ENCODE results near the gene MGRN1.

The MGRN1 gene

DNA sequence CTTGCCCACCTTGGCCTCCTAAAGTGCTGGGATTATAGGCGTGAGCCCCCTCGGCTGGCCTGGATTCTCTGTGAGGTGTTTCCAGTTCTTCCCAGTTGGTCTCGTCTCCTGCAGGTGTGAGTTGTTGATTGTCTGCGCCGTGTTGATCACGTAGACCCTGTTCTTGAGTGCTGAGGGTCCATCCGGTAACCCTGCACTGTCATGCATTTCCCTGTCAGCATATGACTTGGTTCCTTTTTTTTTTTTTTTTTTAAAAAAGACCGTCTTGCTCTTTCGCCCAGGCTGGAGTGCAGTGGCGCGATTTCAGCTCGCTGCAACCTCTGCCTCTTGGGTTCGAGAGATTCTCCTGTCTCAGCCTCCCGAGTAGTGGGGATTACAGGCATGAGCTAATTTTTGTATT lies 17.3 kb downstream of the MGRN1 start:
- H3K4me3 ChIP-seq (ENCODE audit: low read depth, low read length), result no peak overlapping the region
- peaks cover 4% of the 10 kb centered on the region; the same call in 1 of the 2 replicates for H3K36me3 ChIP-seq
- H3K4me1 ChIP-seq, result no peaks in the 10 kb centered on the region
- H3K9me3 ChIP-seq, result no peaks in the 10 kb centered on the region
- no peaks in the 10 kb centered on the region for H3K27me3 ChIP-seq
- DNase-seq, result no peak
- TF ChIP-seq, protein P1, sequence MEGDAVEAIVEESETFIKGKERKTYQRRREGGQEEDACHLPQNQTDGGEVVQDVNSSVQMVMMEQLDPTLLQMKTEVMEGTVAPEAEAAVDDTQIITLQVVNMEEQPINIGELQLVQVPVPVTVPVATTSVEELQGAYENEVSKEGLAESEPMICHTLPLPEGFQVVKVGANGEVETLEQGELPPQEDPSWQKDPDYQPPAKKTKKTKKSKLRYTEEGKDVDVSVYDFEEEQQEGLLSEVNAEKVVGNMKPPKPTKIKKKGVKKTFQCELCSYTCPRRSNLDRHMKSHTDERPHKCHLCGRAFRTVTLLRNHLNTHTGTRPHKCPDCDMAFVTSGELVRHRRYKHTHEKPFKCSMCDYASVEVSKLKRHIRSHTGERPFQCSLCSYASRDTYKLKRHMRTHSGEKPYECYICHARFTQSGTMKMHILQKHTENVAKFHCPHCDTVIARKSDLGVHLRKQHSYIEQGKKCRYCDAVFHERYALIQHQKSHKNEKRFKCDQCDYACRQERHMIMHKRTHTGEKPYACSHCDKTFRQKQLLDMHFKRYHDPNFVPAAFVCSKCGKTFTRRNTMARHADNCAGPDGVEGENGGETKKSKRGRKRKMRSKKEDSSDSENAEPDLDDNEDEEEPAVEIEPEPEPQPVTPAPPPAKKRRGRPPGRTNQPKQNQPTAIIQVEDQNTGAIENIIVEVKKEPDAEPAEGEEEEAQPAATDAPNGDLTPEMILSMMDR (IDR thresholded peaks at IDR 0.05; ENCODE audit: low read depth, low read length), result no peak

DNA sequence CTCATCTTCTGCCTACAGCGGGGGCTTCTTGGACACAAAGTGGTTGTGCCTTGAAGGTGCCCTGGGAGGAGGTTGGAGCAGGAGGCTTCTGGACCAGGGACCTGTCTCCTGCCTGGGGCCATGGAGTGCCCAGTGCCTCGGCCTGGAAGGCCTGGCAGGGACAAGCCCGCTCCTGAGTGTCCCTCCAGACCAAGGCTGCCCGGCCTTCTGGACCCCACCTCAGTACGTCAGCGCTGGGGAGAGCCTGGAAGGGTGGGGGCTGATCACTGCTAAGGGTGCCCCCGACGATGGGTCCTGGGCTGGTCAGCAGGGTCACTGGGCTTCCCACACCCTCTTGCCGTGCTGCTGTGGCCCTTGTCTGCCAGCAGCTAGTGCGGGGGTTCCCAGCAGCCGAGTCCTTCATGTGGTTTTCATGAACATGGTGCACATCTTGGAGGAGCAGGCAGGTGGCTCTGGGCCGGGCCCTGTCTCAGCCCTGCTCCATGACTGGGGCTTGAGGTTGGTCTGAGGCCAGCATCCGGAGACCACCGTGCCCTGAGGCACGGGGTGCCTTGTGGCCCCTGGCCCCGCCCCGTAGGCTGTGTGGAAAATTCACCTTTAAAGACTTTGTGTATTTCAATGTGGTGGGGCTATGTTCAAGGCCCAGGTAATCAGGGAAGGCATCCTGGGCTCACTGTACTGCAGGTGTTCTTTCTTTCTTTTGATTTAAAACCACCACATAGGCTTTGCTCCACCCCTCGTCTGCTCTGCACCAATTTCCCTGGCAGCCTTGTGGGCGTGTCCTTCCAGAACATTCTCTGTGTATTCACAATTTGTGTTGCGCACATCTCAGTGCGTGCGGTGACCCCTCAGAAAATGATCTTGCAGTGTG lies 22.4 kb downstream of the MGRN1 start:
- Histone ChIP-seq H3K4me3 (ENCODE audit: low read depth, low read length) (no peak overlapping the region), H3K4me1 (no peaks in the 10 kb centered on the region), H3K36me3 (peaks cover 11% of the 10 kb centered on the region), H3K27me3 (no peaks in the 10 kb centered on the region), H3K9me3 (no peaks in the 10 kb centered on the region)
- TF ChIP-seq, protein P1 (IDR thresholded peaks at IDR 0.05; ENCODE audit: low read depth, low read length), result no peak
- no peak for DNase-seq

DNA sequence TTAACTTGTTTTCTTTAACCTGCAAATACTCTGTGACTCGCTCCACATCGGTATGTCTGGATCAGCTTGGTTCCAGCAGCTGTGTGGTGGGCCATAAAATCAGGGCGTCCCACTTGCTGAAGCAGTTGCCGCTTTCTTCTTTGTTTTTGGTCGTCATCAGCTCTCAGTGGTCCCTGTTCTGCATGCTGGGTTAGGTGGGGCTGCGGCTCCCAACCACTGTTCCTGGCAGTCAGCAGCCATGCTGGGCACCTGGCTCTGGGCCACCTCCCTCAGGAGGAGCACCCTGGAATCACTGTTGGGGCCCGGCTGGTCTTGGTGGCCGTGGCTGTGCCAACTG lies 23.0 kb downstream of the MGRN1 start:
- Histone ChIP-seq H3K36me3 (peaks cover 17% of the 10 kb centered on the region), H3K9me3 (no peaks in the 10 kb centered on the region), H3K27me3 (no peaks in the 10 kb centered on the region), H3K4me3 (ENCODE audit: low read depth, low read length) (no peak overlapping the region), H3K4me1 (no peaks in the 10 kb centered on the region)
- TF ChIP-seq, protein P1 (IDR thresholded peaks at IDR 0.05; ENCODE audit: low read depth, low read length), result no peak
- no peak for DNase-seq

DNA sequence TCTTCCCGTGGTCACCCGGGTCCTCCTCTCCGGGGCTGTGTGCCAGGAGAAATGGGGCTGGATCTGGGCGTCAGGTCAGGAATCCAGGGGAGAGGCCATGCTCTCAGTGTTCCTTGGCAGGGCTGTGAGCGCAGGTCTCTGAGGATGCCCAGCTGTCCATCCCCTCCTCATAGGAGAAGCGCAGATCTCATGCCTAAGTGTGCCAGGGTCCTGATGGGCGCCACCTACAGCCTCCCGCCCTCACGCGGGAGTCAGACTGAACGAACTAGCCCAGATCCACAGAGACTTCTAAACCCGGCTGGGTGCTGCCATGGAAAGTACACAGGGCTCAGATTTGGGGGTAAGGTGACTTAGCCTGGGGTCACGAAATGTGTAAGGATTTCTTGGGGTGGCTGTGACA lies 24.3 kb downstream of the MGRN1 start:
- no peak for DNase-seq
- TF ChIP-seq, protein P1 (IDR thresholded peaks at IDR 0.05; ENCODE audit: low read depth, low read length), result no peak
- no peaks in the 10 kb centered on the region for H3K9me3 ChIP-seq
- no peaks in the 10 kb centered on the region for H3K27me3 ChIP-seq
- H3K4me1 ChIP-seq, result no peaks in the 10 kb centered on the region
- H3K36me3 ChIP-seq, result peaks cover 17% of the 10 kb centered on the region
- H3K4me3 ChIP-seq (ENCODE audit: low read depth, low read length), result no peak overlapping the region

DNA sequence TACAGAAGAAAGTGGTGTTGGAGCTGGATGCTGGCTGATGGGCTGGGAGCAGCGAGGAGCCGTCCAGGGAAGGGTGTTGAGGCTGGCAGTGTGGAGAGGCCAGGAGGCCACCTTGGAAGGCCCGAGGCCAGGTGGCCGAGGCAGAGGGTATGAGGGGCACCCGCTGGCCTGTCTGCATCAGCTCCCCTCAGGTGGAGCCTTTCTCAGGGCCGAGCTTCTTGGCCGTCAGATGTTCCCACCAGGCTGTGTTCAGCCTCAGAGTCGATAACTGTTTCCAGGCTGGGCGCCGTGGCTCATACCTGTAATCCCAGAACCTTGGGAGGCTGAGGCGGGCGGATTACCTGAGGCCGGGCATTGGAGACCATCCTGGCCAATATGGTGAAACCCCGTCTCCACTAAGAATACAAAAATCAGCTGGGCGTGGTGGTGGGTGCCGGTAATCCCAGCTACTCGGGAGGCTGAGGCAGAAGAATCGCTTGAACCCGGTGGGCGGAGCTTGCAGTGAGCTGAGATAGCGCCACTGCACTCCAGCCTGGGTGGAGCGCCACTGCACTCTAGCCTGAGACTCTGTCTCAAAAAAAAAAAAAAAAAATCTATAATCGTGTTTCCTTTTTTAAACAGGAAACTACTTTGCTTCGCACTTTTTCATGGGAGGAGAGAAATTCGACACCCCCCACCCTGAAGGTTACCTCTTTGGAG lies 25.3 kb downstream of the MGRN1 start:
- DNase-seq, result no peak
- no peaks in the 10 kb centered on the region for H3K27me3 ChIP-seq
- no peaks in the 10 kb centered on the region for H3K4me1 ChIP-seq
- H3K36me3 ChIP-seq, result peaks cover 20% of the 10 kb centered on the region
- TF ChIP-seq, protein P1 (IDR thresholded peaks at IDR 0.05; ENCODE audit: low read depth, low read length), result no peak
- H3K4me3 ChIP-seq (ENCODE audit: low read depth, low read length), result no peak overlapping the region
- no peaks in the 10 kb centered on the region for H3K9me3 ChIP-seq

Measured in BE2C (cell line).